Measurements from ENCODE around the gene MYO5B. TPM values are rescaled to one million over a fixed set of nuclear protein-coding genes. Genes with fewer than 3 reads are reported as not detected.

MYO5B gene
- total and polyA plus RNA-seq, 2 experiments from 2014 or later: 20.3 to 41.9 TPM

- TF ChIP-seq CTCF (IDR thresholded peaks at IDR 0.05; ENCODE audit: poor library complexity) (no peak), EZH2phosphoT487 (IDR thresholded peaks at IDR 0.05; ENCODE audit: low read depth, severe bottlenecking, unreplicated experiment) (no peak)
- Histone ChIP-seq H3K4me1 (ENCODE audit: insufficient read depth) (peaks cover 6% of the 10 kb centered on the region), H3K9me2 (replicated peaks; ENCODE audit: insufficient read depth) (no peaks in the 10 kb centered on the region), H3K27me3 (no peaks in the 10 kb centered on the region), H3K79me2 (peaks cover 22% of the 10 kb centered on the region), H4K20me1 (ENCODE audit: insufficient read depth, poor library complexity, severe bottlenecking) (no peaks in the 10 kb centered on the region), H3K9me3 (ENCODE audit: low read depth) (no peaks in the 10 kb centered on the region), H3K27ac (no peak overlapping the region), H3K4me3 (no peak overlapping the region), H2AFZ (no peak overlapping the region), H3K36me3 (replicated peaks; ENCODE audit: insufficient read depth, low read depth) (no peaks in the 10 kb centered on the region), H3K4me2 (no peak overlapping the region)
- WGBS (ENCODE audit: low lambda C conversion rate, missing lambda C conversion rate): 78% methylated on average over 3 of the region's 3 CpGs
- no peak for DNase-seq (ENCODE audit: low spot score)
Measured at GRCh38 chr18:50065039-50065438, 129.9 kb downstream of the MYO5B start.

GRCh38 chr18:50061876-50062517 lies 132.9 kb downstream of the MYO5B start:
- Histone ChIP-seq H3K4me3 (no peak overlapping the region), H3K4me2 (no peak overlapping the region), H2AFZ (no peak overlapping the region), H4K20me1 (ENCODE audit: insufficient read depth, poor library complexity, severe bottlenecking) (peaks cover 4% of the 10 kb centered on the region), H3K4me1 (ENCODE audit: insufficient read depth) (peaks cover 6% of the 10 kb centered on the region), H3K79me2 (peaks cover 34% of the 10 kb centered on the region), H3K36me3 (replicated peaks; ENCODE audit: insufficient read depth, low read depth) (no peaks in the 10 kb centered on the region), H3K27ac (no peak overlapping the region), H3K27me3 (no peaks in the 10 kb centered on the region), H3K9me3 (ENCODE audit: low read depth) (no peaks in the 10 kb centered on the region), H3K9me2 (replicated peaks; ENCODE audit: insufficient read depth) (no peaks in the 10 kb centered on the region)
- no peak for DNase-seq (ENCODE audit: low spot score)
- 88% methylated on average over 4 of the region's 4 CpGs for WGBS (ENCODE audit: low lambda C conversion rate, missing lambda C conversion rate)
- TF ChIP-seq EZH2phosphoT487 (IDR thresholded peaks at IDR 0.05; ENCODE audit: low read depth, severe bottlenecking, unreplicated experiment) (no peak), EZH2 (IDR thresholded peaks at IDR 0.05; ENCODE audit: borderline replicate concordance) (no peak), CTCF (IDR thresholded peaks at IDR 0.05; ENCODE audit: poor library complexity) (no peak)

DNA sequence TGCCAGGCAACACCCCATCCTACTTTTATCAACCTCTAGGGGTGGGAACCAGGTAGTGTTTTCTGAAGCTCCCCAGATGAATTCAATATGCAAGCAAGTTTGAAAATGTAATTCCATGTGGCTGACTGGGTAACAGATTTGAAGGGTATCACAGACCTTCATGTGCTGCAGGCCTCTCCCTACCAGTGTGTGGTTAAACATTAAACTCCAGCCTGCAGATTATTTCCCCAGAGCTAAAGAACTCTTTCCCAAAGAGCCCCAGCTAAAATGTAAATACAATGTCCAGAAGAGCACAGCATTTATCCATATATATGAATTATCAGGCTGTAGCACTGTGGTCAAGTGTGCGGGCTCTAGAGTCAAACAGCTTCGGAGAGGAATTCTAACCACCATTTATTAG lies 134.1 kb downstream of the MYO5B start:
- no peaks in the 10 kb centered on the region for H3K9me3 ChIP-seq (ENCODE audit: low read depth)
- no peak for TF ChIP-seq EZH2 (IDR thresholded peaks at IDR 0.05; ENCODE audit: borderline replicate concordance)
- TF ChIP-seq CTCF (IDR thresholded peaks at IDR 0.05; ENCODE audit: poor library complexity): no peak
- no peak for TF ChIP-seq EZH2phosphoT487 (IDR thresholded peaks at IDR 0.05; ENCODE audit: low read depth, severe bottlenecking, unreplicated experiment)
- H4K20me1 ChIP-seq (ENCODE audit: insufficient read depth, poor library complexity, severe bottlenecking): peaks cover 10% of the 10 kb centered on the region
- H3K4me2 ChIP-seq: no peak overlapping the region
- no peaks in the 10 kb centered on the region for H3K9me2 ChIP-seq (replicated peaks; ENCODE audit: insufficient read depth)
- H3K27ac ChIP-seq: no peak overlapping the region
- H2AFZ ChIP-seq: no peak overlapping the region
- no peak for DNase-seq (ENCODE audit: low spot score)
- peaks cover 6% of the 10 kb centered on the region for H3K4me1 ChIP-seq (ENCODE audit: insufficient read depth)
- no peak overlapping the region for H3K4me3 ChIP-seq
- no peaks in the 10 kb centered on the region for H3K27me3 ChIP-seq
- no peaks in the 10 kb centered on the region for H3K36me3 ChIP-seq (replicated peaks; ENCODE audit: insufficient read depth, low read depth)
- 78% methylated on average over 2 of the region's 2 CpGs for WGBS (ENCODE audit: low lambda C conversion rate, missing lambda C conversion rate)
- H3K79me2 ChIP-seq: peaks cover 36% of the 10 kb centered on the region

Measured in hepatocyte (in vitro differentiated cells).